ENCODE data around the gene ARHGAP45. TPM values are rescaled to one million over a fixed set of nuclear protein-coding genes. Genes with fewer than 3 reads are reported as not detected.
A peak's percentile ranks its signal among the peaks of the same experiment; 100 is the strongest.

The ARHGAP45 gene
- total RNA-seq, 3 donors from 2014 or later (not counting 1 experiment from before 2014, with no cell fraction given), result 535 to 601 (median 560) TPM

DNA sequence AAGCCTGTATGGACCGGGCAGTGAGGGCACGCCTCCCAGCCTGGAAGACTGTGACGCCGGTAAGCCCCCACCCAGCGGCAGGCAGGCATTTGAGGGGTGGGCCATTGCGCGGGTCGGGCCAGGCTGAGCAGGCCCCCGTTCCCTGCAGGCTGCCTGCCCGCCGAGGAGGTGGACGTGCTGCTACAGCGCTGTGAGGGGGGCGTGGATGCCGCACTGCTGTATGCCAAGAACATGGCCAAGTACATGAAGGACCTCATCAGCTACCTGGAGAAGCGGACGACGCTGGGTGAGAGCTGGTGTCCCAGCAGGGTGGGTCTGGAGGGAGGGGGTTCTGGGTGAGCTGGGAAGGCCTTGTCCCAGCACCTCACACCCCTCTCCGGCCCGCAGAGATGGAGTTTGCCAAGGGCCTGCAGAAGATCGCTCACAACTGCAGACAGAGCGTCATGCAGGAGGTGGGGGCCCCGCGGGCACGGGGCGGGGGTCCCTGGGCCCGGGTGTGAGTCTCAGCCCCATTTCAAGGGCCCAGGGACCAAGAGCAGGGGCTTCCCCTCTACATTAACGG, 7.1 kb downstream of the ARHGAP45 start:
- Histone ChIP-seq H3K27me3 (ENCODE audit: control insufficient read depth, insufficient read depth, low read length) (no peaks in the 10 kb centered on the region), H3K36me3 (ENCODE audit: control insufficient read depth, insufficient read depth, low read length) (peaks cover 70% of the 10 kb centered on the region), H3K9me3 (ENCODE audit: control insufficient read depth, insufficient read depth, low read length) (no peaks in the 10 kb centered on the region), H3K4me3 (ENCODE audit: low read length) (no peak overlapping the region), H3K27ac (ENCODE audit: low read length) (peak overlapping the region; percentile 52), H3K4me1 (ENCODE audit: control insufficient read depth, insufficient read depth, low read length) (peaks cover 93% of the 10 kb centered on the region)
- TF ChIP-seq, protein P1, sequence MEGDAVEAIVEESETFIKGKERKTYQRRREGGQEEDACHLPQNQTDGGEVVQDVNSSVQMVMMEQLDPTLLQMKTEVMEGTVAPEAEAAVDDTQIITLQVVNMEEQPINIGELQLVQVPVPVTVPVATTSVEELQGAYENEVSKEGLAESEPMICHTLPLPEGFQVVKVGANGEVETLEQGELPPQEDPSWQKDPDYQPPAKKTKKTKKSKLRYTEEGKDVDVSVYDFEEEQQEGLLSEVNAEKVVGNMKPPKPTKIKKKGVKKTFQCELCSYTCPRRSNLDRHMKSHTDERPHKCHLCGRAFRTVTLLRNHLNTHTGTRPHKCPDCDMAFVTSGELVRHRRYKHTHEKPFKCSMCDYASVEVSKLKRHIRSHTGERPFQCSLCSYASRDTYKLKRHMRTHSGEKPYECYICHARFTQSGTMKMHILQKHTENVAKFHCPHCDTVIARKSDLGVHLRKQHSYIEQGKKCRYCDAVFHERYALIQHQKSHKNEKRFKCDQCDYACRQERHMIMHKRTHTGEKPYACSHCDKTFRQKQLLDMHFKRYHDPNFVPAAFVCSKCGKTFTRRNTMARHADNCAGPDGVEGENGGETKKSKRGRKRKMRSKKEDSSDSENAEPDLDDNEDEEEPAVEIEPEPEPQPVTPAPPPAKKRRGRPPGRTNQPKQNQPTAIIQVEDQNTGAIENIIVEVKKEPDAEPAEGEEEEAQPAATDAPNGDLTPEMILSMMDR (IDR thresholded peaks at IDR 0.05), result no peak
- H3K4me3 Mint-ChIP-seq, result peak overlapping the region; percentile 49
- intact Hi-C loops (cut with micrococcal nuclease), result no loop called here
- H3K27ac Mint-ChIP-seq, result peak overlapping the region; percentile 73 to 91
- no peak for ATAC-seq
- no peaks in the 10 kb centered on the region for H3K9me3 Mint-ChIP-seq
- DNase-seq, result no peak
- no peaks in the 10 kb centered on the region for H3K27me3 Mint-ChIP-seq (ENCODE audit: low read depth in 2 of 2)
- 64% methylated on average over 26 of the region's 28 CpGs for WGBS (ENCODE audit: insufficient coverage)
- H3K4me1 Mint-ChIP-seq, result peaks cover 35 to 43% of the 10 kb centered on the region in 2 donors
- peaks cover 7% of the 10 kb centered on the region for H3K36me3 Mint-ChIP-seq

- no peaks in the 10 kb centered on the region for H3K27me3 Mint-ChIP-seq (ENCODE audit: low read depth in 2 of 2)
- peaks cover 30 to 38% of the 10 kb centered on the region in 2 donors for H3K4me1 Mint-ChIP-seq
- peaks cover 71% of the 10 kb centered on the region for H3K36me3 ChIP-seq (ENCODE audit: control insufficient read depth, insufficient read depth, low read length)
- H3K27ac ChIP-seq (ENCODE audit: low read length), result peak overlapping the region; percentile 52
- H3K4me3 ChIP-seq (ENCODE audit: low read length), result no peak overlapping the region
- H3K27ac Mint-ChIP-seq, result peak overlapping the region; percentile 93 to 95
- peak overlapping the region; percentile 84 for H3K4me3 Mint-ChIP-seq
- H3K27me3 ChIP-seq (ENCODE audit: control insufficient read depth, insufficient read depth, low read length), result no peaks in the 10 kb centered on the region
- ATAC-seq (peak; percentile 42 to 72 (median 59)), DNase-seq (peak; percentile 84 to 99)
- H3K36me3 Mint-ChIP-seq, result peaks cover 7% of the 10 kb centered on the region
- intact Hi-C loops (cut with micrococcal nuclease), result no loop called here
- WGBS (ENCODE audit: insufficient coverage), result 4% methylated on average over 53 of the region's 54 CpGs
- H3K4me1 ChIP-seq (ENCODE audit: control insufficient read depth, insufficient read depth, low read length), result peaks cover 93% of the 10 kb centered on the region
- TF ChIP-seq, protein P1 (IDR thresholded peaks at IDR 0.05), result no peak
- H3K9me3 Mint-ChIP-seq, result no peaks in the 10 kb centered on the region
- no peaks in the 10 kb centered on the region for H3K9me3 ChIP-seq (ENCODE audit: control insufficient read depth, insufficient read depth, low read length)
Observed at GRCh38 chr19:1074544-1075283, 7.7 kb downstream of the ARHGAP45 start.

- Mint-ChIP-seq H3K36me3 (peaks cover 7% of the 10 kb centered on the region), H3K4me3 (peak overlapping the region; percentile 84), H3K27ac (peak overlapping the region; percentile 93 to 95), H3K27me3 (ENCODE audit: low read depth in 2 of 2) (no peaks in the 10 kb centered on the region), H3K4me1 (peaks cover 30 to 39% of the 10 kb centered on the region in 2 donors), H3K9me3 (no peaks in the 10 kb centered on the region)
- DNase-seq (peak in 1 of 2 donors; percentile 42), ATAC-seq (no peak)
- 67% methylated on average over 4 of the region's 4 CpGs for WGBS (ENCODE audit: insufficient coverage)
- Histone ChIP-seq H3K36me3 (ENCODE audit: control insufficient read depth, insufficient read depth, low read length) (peaks cover 75% of the 10 kb centered on the region), H3K9me3 (ENCODE audit: control insufficient read depth, insufficient read depth, low read length) (no peaks in the 10 kb centered on the region), H3K4me3 (ENCODE audit: low read length) (no peak overlapping the region), H3K27me3 (ENCODE audit: control insufficient read depth, insufficient read depth, low read length) (no peaks in the 10 kb centered on the region), H3K4me1 (ENCODE audit: control insufficient read depth, insufficient read depth, low read length) (peaks cover 93% of the 10 kb centered on the region), H3K27ac (ENCODE audit: low read length) (peak overlapping the region; percentile 94)
- TF ChIP-seq, protein P1 (IDR thresholded peaks at IDR 0.05), result no peak
- intact Hi-C loops (cut with micrococcal nuclease), result loop anchor here (2.0 kb wide), 1 partner anchor 17 kb away; no protein-coding TSS in a partner anchor
Observed at GRCh38 chr19:1076046-1076386, 9.0 kb downstream of the ARHGAP45 start.
